ENCODE results near the gene DACT3. TPM values are rescaled to one million over a fixed set of nuclear protein-coding genes. Genes with fewer than 3 reads are reported as not detected.

DACT3 gene
- total RNA-seq, 1 donor from 2014 or later, result 0.75 TPM

- H3K4me3 ChIP-seq, result peak overlapping the region; percentile 68
- Mint-ChIP-seq H3K27me3 (ENCODE audit: insufficient read depth, low read depth) (peaks cover 15% of the 10 kb centered on the region), H3K9me3 (no peaks in the 10 kb centered on the region), H3K27ac (no peak overlapping the region), H3K36me3 (no peaks in the 10 kb centered on the region), H3K4me3 (peak overlapping the region; percentile 81), H3K4me1 (peaks cover 36% of the 10 kb centered on the region)
- H3K4me2 ChIP-seq, result peak overlapping the region; percentile 88
- H3K36me3 ChIP-seq, result no peaks in the 10 kb centered on the region
- no peak for TF ChIP-seq CTCF (IDR thresholded peaks at IDR 0.05)
- no peak for TF ChIP-seq EZH2 (IDR thresholded peaks at IDR 0.05)
- TF ChIP-seq EZH2phosphoT487 (IDR thresholded peaks at IDR 0.05), result no peak
- peaks cover 73% of the 10 kb centered on the region for H3K27me3 ChIP-seq
- H3F3A ChIP-seq (ENCODE audit: low read depth), result peaks cover 18% of the 10 kb centered on the region
- H3K4me1 ChIP-seq, result peaks cover 21% of the 10 kb centered on the region
- H3K9ac ChIP-seq, result no peak overlapping the region
- H4K20me1 ChIP-seq (ENCODE audit: low read depth), result peaks cover 3% of the 10 kb centered on the region
- peak; percentile 55 for DNase-seq (ENCODE audit: low spot score)
- H3K79me2 ChIP-seq (ENCODE audit: low read depth), result no peaks in the 10 kb centered on the region
- no peak overlapping the region for H2AFZ ChIP-seq (replicated peaks)
- H3K27ac ChIP-seq, result no peak overlapping the region
- no peaks in the 10 kb centered on the region for H3K9me3 ChIP-seq (ENCODE audit: low read depth)
Measured at GRCh38 chr19:46634656-46635218, 26.2 kb downstream of the DACT3 start.

GRCh38 chr19:46634045-46634655 is 26.8 kb downstream of the DACT3 start:
- Mint-ChIP-seq H3K27me3 (ENCODE audit: insufficient read depth, low read depth) (peaks cover 16% of the 10 kb centered on the region), H3K9me3 (no peaks in the 10 kb centered on the region), H3K4me1 (peaks cover 37% of the 10 kb centered on the region), H3K27ac (no peak overlapping the region), H3K36me3 (no peaks in the 10 kb centered on the region), H3K4me3 (peak overlapping the region; percentile 81)
- peak overlapping the region; percentile 88 for H3K4me2 ChIP-seq
- H3K9me3 ChIP-seq (ENCODE audit: low read depth), result no peaks in the 10 kb centered on the region
- H3K27me3 ChIP-seq, result peaks cover 68% of the 10 kb centered on the region
- TF ChIP-seq CTCF (IDR thresholded peaks at IDR 0.05), result no peak
- peak; percentile 32 for TF ChIP-seq EZH2 (IDR thresholded peaks at IDR 0.05)
- peaks cover 21% of the 10 kb centered on the region for H3K4me1 ChIP-seq
- no peak overlapping the region for H3K27ac ChIP-seq
- peak; percentile 95 for DNase-seq (ENCODE audit: low spot score)
- peaks cover 13% of the 10 kb centered on the region for H3F3A ChIP-seq (ENCODE audit: low read depth)
- H3K79me2 ChIP-seq (ENCODE audit: low read depth), result no peaks in the 10 kb centered on the region
- peak overlapping the region; percentile 68 for H3K4me3 ChIP-seq
- no peak overlapping the region for H3K9ac ChIP-seq
- H3K36me3 ChIP-seq, result no peaks in the 10 kb centered on the region
- H4K20me1 ChIP-seq (ENCODE audit: low read depth), result peaks cover 3% of the 10 kb centered on the region
- no peak overlapping the region for H2AFZ ChIP-seq (replicated peaks)

- H3K36me3 Mint-ChIP-seq, result no peaks in the 10 kb centered on the region
- Histone ChIP-seq H3F3A (ENCODE audit: low read depth) (peaks cover 13% of the 10 kb centered on the region), H3K27me3 (peaks cover 64% of the 10 kb centered on the region), H3K9me3 (ENCODE audit: low read depth) (no peaks in the 10 kb centered on the region), H3K79me2 (ENCODE audit: low read depth) (no peaks in the 10 kb centered on the region), H3K27ac (no peak overlapping the region), H3K36me3 (no peaks in the 10 kb centered on the region), H3K4me1 (peaks cover 21% of the 10 kb centered on the region), H4K20me1 (ENCODE audit: low read depth) (peaks cover 3% of the 10 kb centered on the region), H3K9ac (no peak overlapping the region), H2AFZ (replicated peaks) (no peak overlapping the region), H3K4me3 (no peak overlapping the region), H3K4me2 (no peak overlapping the region)
- peaks cover 37% of the 10 kb centered on the region for H3K4me1 Mint-ChIP-seq
- H3K27ac Mint-ChIP-seq, result peak overlapping the region; percentile 29
- DNase-seq (ENCODE audit: low spot score), result no peak
- peak overlapping the region; percentile 76 for H3K4me3 Mint-ChIP-seq
- H3K27me3 Mint-ChIP-seq (ENCODE audit: insufficient read depth, low read depth), result peaks cover 20% of the 10 kb centered on the region
- H3K9me3 Mint-ChIP-seq, result no peaks in the 10 kb centered on the region
- TF ChIP-seq CTCF (IDR thresholded peaks at IDR 0.05) (no peak), EZH2 (IDR thresholded peaks at IDR 0.05) (no peak), EZH2phosphoT487 (IDR thresholded peaks at IDR 0.05) (no peak)
Measured at GRCh38 chr19:46633130-46633529, 27.9 kb downstream of the DACT3 start.

Data from neural progenitor cell (in vitro differentiated cells).